RWPE2 (cell line): ENCODE measurements around the gene TLNRD1.

Experiments used
- ATAC-seq: fragments of 200-7000 bp; cut with Tn5 transposase; 3 replicates; pipeline ENCODE4 v1.9.1; 2021; ENCODE audit warnings: low read depth
- DNase-seq: peaks from one replicate; pipeline ENCODE4 v3.0.0-alpha.2; 2020; ENCODE audit warnings: low spot score
- H3K27ac ChIP-seq: fragments of 450-650 bp; 2 replicates; pipeline ENCODE4 v1.5.1; 2017; ENCODE audit warnings: mild to moderate bottlenecking; ENCODE audit not compliant: poor library complexity, severe bottlenecking
- H3K27me3 ChIP-seq: fragments of 250-450 bp; sonication (Bioruptor Pico); 2 replicates; pipeline ENCODE4 v1.5.1; 2021; ENCODE audit warnings: mild to moderate bottlenecking, moderate library complexity; ENCODE audit not compliant: insufficient read depth, poor library complexity, severe bottlenecking
- H3K36me3 ChIP-seq: fragments of 250-450 bp; sonication (Bioruptor Pico); 2 replicates; pipeline ENCODE4 v1.5.1; 2020; ENCODE audit warnings: low read depth, mild to moderate bottlenecking, moderate library complexity
- H3K4me1 ChIP-seq: fragments of 250-450 bp; sonication (Bioruptor Pico); 2 replicates; pipeline ENCODE4 v1.5.1; 2021; ENCODE audit warnings: mild to moderate bottlenecking, moderate library complexity; ENCODE audit not compliant: insufficient read depth, poor library complexity, severe bottlenecking
- H3K4me3 ChIP-seq: fragments of 250-450 bp; sonication (Bioruptor Pico); 2 replicates; pipeline ENCODE4 v1.5.1; 2021; ENCODE audit warnings: mild to moderate bottlenecking, moderate library complexity; ENCODE audit not compliant: severe bottlenecking
- H3K9me3 ChIP-seq: fragments of 250-450 bp; sonication (Bioruptor Pico); 2 replicates; pipeline ENCODE4 v1.5.1; 2021; ENCODE audit warnings: mild to moderate bottlenecking, moderate library complexity; ENCODE audit not compliant: severe bottlenecking
- CTCF ChIP-seq: fragments of 450-650 bp; IDR thresholded peaks from one replicate; pipeline ENCODE4 v1.5.1; 2017; ENCODE audit warnings: mild to moderate bottlenecking, moderate library complexity; ENCODE audit not compliant: poor library complexity, severe bottlenecking

Gene TLNRD1

DNA sequence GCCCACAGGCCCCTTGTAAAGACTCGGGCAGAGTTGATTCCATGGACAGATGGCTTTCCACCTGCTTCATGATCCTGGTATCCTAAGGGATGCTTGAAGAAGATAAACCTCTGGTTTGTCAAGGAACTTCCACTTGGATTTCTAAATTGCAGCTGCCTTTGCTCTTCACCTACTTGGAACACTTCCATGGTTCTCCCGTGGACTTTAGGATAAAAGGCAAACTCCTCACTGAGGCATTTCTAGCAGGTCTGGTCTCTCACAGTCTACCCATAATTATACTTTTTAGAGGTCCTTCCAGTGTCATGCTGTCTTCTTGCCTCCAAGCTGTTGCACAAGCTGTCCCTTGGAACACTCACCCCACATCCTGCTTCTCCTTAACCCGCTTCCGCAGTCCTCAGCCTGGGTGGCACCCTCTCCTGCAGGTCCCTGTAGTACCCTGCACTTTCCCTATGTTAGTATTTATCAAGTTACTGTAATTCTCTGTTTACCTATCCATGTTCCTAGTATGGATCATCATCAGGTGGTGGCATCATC, 12.7 kb downstream of the TLNRD1 start:
- H3K9me3 ChIP-seq: no peaks in the 10 kb centered on the region
- no peak overlapping the region for H3K4me3 ChIP-seq
- DNase-seq: no peak
- no peaks in the 10 kb centered on the region for H3K36me3 ChIP-seq
- H3K27ac ChIP-seq: no peak overlapping the region
- no peaks in the 10 kb centered on the region for H3K27me3 ChIP-seq
- H3K4me1 ChIP-seq: no peaks in the 10 kb centered on the region
- ATAC-seq: no peak
- no peak for TF ChIP-seq CTCF

DNA sequence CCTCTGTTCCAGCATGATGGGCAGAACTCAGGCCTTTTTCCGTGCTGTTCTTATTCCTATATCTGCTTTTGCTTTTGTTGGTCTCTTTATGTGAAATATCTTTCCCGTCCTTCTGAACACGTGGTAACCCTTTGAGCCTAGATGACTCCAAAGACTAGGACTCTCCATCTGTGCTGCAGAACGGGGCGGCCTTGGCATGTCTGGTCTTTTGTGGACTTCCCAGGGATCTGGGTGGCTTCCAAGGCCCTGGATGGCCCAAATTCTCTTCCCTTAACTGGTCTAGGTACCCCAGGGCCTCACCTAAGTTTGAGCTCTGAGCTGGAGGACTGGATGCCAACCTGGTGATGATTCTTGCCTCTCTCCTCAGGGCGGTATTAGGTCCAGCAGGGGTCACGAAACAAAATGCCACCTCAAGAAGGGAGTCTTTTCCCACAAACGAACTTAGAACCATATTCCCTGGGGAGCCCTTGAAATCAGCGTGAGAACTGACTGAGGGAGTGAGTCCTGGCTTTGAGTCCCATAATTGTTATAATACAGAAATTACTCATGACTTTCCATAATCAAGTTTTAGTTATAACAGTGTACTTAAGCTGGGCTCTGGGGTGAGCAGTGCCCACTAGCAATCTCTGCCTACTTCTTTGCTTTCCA, 13.8 kb downstream of the TLNRD1 start:
- H3K9me3 ChIP-seq: no peaks in the 10 kb centered on the region
- no peak overlapping the region for H3K4me3 ChIP-seq
- DNase-seq: no peak
- no peak for ATAC-seq
- no peak overlapping the region for H3K27ac ChIP-seq
- no peak for TF ChIP-seq CTCF
- H3K27me3 ChIP-seq: no peaks in the 10 kb centered on the region
- no peaks in the 10 kb centered on the region for H3K36me3 ChIP-seq
- no peaks in the 10 kb centered on the region for H3K4me1 ChIP-seq

GRCh38 chr15:81015621-81016488, 15.1 kb downstream of the TLNRD1 start:
- no peak for ATAC-seq
- Histone ChIP-seq H3K4me3 (no peak overlapping the region), H3K4me1 (no peaks in the 10 kb centered on the region), H3K36me3 (no peaks in the 10 kb centered on the region), H3K27ac (no peak overlapping the region), H3K27me3 (no peaks in the 10 kb centered on the region), H3K9me3 (no peaks in the 10 kb centered on the region)
- no peak for DNase-seq
- TF ChIP-seq CTCF: no peak

DNA sequence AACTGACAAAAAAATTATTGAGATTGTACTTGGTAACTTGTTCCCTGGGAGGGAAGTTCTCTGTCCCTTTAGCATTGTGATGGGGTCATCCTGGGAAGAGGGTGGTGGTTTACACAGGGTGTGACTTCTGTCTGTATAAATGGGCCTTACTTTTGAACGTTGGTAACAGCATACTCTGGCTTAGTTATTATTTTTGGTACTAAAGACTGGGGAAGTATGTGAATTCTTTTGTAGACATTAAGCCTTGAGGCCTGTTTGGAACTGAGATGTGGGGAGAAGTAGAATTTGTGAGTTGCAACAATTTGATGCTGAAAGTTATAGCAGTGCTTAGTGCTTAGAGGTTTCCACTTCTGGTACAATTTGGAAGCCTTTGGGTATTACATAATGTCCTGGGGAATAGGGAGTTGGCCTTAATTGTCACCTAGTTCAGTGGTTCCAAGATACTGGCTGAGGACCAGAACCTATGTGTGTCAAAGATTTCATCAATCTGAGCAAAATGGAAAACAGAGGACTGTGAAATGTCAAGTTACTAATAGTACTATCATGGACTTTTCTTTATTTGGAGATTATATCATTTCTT, 15.9 kb downstream of the TLNRD1 start:
- ATAC-seq: no peak
- Histone ChIP-seq H3K27me3 (no peaks in the 10 kb centered on the region), H3K27ac (no peak overlapping the region)

More for the DNA sequence above, 15.9 kb downstream of the TLNRD1 start:
- no peaks in the 10 kb centered on the region for H3K4me1 ChIP-seq
- H3K9me3 ChIP-seq: no peaks in the 10 kb centered on the region
- H3K36me3 ChIP-seq: no peaks in the 10 kb centered on the region
- DNase-seq: no peak
- TF ChIP-seq CTCF: no peak
- no peak overlapping the region for H3K4me3 ChIP-seq
